GM19397 (cell line): ENCODE data around the gene SLC35A5.
"Not testable (repeated sequence)": the region's sequence is repeated elsewhere in the genome, so short reads cannot be mapped to it uniquely, and the experiment has no call there.

Experiments used
- ATAC-seq: cut with Tn5 transposase; IDR thresholded peaks from one replicate; pipeline ENCODE4 v1.9.1; 2021; ENCODE audit warnings: mild to moderate bottlenecking, moderate library complexity; ENCODE audit not compliant: unreplicated experiment

Gene SLC35A5, protein sequence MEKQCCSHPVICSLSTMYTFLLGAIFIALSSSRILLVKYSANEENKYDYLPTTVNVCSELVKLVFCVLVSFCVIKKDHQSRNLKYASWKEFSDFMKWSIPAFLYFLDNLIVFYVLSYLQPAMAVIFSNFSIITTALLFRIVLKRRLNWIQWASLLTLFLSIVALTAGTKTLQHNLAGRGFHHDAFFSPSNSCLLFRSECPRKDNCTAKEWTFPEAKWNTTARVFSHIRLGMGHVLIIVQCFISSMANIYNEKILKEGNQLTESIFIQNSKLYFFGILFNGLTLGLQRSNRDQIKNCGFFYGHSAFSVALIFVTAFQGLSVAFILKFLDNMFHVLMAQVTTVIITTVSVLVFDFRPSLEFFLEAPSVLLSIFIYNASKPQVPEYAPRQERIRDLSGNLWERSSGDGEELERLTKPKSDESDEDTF

DNA sequence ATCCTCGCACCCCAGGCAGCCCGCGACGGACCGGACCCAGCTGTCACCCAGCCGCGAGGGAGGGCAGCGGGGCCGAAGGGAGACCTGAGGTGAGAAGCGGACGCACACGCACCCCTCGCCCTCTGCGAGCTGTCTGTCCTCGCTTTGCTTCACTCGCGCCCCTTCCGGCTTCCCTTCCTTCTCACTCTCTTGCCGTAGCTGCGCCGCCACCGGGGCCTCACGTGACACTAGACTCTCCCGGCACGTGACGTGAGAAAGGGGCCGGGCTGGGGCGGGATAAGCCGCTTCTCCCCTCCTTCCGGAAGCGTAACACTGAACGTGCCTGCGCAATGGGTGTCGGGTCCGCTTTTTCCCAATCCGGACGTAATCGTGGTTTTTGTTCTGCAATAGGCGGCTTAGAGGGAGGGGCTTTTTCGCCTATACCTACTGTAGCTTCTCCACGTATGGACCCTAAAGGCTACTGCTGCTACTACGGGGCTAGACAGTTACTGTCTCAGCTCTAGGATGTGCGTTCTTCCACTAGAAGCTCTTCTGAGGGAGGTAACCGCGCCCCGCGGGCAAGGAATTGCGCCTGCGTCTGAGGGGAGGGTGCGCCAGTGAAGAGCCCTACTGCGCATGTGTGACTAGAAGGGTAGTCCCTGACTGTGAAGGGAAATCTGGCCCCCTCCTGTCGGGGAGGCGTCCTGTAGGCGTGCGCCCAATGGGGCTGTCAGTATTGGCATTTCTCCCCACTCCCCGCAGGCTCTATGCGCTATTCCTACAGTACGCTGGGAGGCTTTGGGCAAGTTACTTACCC is at the start of gene SLC35A5, which contains the start of gene ATG3:
TSS of gene SLC35A5 (plus strand) at position 312 of the 796 bp plus-strand sequence. CDS start 1,359 bp downstream, outside the sequence.
TSS of gene ATG3 (minus strand) at position 229 of the 796 bp plus-strand sequence. CDS start 434 bp downstream, outside the sequence.
- peak; percentile 82 for ATAC-seq

DNA sequence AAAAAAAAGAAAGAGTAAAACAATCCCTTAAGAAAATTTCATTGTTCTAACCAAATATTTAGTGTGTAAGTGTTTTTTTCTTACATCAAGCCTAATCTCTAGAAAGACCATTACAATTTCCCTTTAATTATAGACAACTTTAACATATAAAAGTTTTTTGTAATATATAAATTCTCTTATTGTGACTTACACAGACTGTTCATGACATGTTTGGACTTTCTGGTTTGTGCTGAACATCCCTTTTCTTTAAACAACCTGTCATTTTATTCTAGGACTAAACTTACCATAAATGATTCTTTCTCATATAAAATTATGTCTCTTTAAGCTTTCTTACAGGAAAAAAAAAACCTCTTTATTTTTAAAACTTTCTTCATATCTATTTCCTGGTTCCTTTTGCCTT is 49.5 kb upstream of the SLC35A5 start:
- no peak for ATAC-seq

DNA sequence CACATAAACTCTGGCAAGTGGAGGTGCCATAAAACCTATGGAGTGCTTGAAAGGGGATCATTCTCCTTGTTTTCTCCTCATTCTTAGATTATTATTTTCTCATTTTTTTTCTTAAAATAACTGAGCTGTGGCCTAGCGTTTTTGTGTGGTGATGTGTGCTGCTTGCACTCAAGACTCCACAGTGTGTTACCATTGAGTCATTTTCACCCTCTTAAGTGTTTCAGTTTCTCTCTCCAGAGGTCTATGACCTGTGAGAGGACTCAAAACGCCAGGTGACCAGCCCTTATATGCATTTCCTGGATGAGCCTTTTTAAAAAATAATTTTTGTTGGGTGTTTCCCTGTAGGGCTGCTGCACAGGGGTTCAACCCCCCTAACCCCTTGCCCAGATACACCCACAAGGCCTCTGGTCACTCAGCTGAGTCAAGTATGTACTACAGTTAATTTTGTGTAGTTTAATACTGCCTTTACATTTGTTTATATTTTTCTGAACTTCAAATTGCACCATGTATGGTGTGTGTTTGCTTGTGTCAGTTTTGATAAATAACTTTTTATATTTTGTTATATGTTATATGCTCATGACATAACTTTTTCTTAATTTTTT is 47.2 kb upstream of the SLC35A5 start:
- ATAC-seq, result peak; percentile 100

DNA sequence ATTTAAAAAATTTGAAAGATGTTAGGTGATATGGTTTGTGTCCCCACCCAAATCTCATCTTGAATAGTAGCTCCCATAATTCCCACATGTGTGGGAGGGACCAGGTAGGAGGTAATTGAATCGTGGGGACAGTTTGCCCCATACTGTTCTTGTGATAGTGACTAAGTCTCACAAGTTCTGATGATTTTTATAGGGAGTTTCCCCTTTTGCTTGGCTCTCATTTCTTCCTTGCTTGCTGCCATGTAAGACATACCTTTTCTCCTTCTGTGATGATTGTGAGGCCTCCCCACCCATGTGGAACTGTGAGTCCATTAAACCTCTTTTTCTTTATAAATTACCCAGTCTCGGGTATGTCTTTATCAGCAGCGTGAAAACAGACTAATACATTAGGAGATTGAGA is 42.9 kb upstream of the SLC35A5 start:
- not testable (repeated sequence) for ATAC-seq

DNA sequence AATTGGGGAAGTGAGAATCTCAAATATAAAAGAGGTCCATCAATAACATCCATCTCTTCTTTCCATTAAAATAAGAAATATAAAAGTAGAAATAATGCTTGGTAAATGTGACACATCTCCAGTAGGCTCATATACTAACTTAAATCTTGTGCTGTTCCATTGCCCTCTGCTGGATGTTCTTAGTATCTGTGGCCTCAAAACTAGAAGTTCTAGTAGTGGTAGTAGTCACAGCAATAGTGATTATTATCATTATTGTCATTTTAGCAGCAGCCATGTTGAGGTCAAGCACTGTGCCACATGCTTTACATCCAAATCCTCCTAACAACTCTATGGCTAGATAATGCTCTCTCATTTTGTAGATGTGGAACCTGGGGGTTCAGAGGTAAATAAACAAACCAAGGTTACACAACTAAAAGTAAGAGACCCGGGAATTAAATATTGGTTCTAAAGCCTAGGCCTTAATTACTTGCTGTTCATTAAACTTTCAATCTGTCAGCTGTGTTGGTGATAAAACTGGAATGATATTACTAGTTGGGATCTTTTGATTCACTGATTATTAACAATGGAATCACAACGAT is 42.3 kb upstream of the SLC35A5 start:
- ATAC-seq, result no peak

DNA sequence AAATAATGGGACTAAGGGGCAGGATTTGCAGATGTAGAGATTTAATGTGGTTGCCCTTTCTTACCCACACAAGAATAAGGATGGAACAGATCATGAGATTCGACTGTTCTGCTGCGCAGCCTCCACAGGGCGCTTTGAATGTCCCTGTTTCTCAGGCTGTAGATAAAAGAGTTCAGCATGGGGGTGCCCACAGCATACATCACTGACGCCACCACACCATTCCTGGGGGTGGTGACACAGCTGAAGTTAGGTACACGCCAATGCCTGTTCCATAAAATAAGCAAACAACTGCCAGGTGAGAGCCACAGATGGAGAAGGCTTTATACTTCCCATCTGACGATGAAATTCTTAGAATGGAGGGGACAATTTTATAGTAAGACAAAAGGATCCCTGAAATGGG is 37.7 kb upstream of the SLC35A5 start:
- not testable (repeated sequence) for ATAC-seq

DNA sequence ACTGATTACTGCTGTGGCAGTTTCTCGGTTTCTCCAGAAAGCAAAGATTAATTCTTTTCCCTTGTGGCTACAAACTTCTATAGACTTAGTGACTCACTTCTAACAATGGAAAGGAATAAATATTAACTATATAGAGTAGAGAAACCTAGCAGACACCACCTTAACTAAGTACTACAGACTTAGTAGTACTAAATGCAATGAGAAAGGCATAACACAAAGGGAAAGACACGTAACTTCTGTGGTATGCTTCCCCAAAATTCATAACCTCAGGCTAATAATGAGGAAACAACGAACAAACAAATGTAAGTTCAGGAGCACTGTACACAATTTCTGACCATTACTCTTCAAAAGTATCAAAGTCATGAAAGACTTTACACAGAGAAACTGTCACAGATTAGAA is 31.3 kb upstream of the SLC35A5 start:
- ATAC-seq, result no peak

DNA sequence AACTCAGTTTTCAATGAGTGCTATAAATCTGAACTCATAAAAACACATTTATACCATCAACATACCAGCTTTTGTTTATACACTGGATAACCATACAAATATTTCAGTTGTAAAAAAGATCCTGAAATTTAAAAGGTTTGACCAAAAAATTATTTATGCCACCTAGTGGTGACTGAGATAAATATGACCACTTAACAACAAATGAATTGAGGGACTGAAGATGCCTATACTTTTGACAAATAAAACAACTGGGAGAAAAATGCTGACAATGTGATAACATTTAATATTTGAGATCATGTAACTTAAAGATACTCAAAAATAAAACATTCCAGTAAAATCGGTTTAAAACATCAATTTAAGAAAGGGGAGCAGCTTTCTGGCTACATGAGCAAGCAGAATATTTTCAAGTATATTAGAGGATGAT is 30.5 kb upstream of the SLC35A5 start:
- ATAC-seq, result no peak

DNA sequence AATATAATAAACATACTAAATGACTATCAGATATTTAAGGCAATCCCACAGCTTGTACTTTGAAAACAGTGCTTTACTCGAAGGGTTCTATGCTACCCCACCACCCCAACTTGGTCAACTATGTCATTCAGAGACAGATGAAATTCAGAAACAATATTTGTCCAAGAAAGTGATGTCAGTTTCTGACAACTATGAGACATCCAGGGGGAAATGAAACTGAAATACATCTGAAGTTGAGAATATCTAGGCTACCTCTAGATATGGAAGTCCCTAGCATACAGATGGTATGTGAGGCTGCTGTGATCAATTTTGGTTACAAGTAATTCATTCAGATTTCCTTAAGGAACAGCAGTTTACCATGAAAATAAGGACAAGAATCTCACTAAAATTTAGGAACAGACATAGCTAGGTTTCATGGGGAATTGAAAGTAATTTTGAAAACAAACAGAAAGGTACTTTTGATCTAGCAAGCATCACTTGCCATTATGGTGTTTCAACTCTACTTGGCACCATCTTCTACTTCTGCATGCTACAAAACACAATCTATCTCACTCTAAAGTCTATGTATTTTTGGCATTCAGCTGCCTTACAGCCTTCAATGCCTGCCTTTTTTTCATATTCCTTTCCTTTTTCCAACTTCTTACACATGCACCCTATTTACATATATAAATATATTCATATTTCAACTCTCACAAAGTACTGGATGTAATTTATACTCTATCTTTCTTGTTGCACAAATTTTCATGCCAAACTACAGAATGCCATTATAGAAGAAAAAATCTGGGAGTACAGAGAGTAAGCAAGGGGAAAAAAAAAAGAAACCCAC is 21.8 kb upstream of the SLC35A5 start:
- ATAC-seq, result peak; percentile 91

DNA sequence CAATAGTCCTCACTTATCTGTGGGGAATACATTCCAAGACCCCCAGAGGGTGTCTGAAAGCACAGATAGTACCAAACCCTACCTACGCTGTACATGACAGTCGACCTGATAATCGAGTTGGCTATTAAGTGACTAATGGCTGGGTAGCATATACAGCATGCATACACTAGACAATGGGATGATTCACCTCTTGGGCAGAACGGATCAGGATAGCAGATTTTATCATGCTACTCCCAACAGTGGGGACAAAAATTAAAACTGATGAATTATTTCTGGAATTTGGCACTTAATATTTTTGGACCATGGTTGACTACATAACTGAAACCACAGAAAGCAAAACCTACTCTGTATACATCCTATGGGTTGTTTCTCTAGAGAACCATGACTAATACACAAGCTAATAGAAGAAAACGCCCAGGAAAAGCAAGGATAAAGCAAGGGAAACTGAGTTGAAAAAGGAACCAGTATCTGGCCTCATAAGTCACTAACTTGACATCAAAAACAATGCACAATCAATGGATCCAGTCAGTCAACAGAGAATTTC is 15.6 kb upstream of the SLC35A5 start:
- ATAC-seq, result no peak

DNA sequence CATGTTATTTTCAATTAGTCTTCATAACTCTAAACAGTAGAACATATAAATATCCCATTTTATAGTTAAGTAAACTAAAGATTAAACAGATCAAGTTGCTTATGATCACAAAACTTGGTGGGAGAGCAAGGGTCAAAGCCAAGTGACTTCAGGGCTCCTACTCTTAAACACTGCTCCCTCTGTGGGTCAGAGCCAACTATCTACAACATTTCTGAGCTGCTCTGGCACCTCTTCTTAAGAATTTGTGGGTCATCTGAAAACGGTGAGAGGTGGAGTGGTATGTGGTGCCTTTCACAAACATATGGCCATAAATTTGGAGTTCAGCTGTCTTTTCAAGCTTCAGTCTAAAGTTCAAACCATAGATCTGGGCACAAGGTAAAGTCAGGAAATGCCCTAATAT is 11.0 kb upstream of the SLC35A5 start:
- ATAC-seq, result no peak

DNA sequence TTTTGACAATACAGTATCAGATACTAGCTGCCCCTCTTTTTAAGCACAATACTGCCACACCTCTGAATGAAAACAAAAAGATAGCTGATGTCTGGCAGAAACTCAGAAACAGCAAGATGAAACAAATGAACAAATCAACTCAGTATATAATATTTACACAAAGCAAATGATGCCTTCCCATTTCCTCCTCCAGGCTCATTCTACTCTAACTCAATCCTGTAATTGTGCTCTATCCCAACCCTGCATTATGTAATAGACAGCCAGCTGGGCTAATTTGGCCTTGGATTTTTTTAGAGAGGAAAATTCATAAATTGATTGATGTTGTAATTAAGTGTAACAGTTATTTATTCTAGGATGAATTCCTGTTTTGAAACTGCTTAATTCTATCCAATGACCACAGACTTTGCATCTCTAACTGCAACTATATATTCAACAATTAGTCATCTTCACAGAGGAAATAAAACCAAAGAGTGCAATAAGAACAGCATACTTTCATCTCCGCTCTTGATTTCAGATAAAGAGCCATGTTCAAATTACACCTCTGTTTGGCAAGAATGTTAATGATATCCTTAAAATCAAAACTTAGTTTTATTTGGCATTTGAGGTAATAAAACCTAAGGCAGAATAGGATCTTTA is 6.2 kb upstream of the SLC35A5 start:
- no peak for ATAC-seq

DNA sequence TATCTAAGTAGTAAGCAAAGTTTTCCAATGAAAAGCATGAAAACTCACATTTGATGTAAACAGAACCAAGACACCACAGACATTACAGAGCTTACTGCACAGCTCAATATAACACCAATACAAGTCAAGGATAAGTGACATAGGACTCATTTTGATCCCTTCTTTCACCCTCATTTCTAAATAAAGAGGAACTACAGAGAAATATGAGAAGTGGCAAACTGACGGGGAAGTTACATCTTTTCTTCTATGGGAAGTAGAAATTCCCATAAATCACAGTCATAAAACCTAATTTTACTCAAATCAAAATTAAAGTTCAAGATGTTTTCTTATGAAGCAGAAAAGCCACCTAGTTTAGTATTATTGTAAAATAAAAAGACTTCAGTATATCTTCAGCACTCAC is 3.9 kb upstream of the SLC35A5 start:
- ATAC-seq, result no peak

DNA sequence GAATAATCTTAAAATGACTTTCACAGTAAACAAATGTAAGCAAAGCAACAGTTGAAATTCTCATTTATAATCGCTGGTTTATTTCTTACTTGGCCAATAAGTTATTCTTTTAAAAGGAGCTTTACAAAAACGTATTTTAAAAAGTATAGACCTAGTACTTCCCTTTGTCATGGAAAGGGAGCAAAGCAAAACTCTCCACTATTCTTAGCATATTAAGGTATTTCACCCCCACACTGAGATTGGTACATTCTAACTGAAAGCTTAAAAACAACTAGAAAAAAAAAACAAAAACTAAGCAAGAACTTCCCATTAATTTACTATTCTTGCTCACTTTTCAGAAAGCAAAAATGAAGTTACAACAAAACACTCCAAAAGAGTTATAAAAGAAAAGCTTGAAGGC is 1.5 kb upstream of the SLC35A5 start:
- no peak for ATAC-seq

DNA sequence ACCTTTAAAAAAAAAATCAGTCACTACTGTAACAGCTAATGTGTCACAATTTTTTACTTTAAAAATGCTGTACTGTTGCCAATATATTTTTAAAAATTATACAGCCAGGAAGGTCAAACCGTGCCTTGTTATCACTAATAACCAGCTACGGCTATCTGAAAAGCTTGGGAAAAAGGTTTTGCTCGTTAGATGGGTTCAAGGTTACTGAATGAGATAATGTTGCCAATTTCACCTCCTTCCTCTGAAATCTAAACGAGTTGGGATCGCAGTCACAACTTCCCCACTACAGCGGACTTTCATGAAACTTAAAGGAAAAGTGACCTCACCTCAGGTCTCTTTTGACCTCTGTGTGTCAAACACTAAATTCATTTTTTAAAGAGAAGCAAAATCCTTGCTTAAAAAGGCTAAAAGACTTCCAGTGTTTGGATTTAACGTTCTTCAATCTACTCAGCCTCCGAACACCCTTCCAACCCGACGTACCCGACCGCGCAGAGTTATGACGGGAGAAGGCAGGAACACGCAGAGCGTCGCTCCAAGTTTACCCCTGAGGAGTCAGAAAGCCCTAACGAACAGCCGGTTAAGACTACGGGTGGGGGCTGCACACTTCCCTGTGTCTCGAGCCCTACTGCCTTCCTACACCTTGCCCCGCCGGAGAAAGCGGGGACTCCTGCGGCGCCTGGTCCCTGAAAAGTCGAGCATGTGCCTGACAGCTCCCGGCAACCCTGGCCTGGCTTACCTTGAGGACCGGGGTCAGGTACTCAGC is 943 bp upstream of the SLC35A5 start:
- ATAC-seq, result peak; percentile 20

DNA sequence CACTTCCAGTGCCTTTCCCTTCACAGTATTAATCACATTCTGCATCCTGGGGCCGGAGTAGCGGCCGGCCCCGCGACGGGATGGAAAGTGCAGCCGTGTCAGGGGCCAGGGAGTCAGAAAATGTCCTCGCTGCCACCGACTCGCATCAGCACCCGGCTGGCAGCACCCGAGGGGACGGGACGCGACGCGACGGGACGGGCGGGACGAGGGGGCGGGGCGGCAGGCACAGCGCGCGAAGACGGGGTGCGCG is 436 bp upstream of the SLC35A5 start:
- peak; percentile 53 for ATAC-seq

DNA sequence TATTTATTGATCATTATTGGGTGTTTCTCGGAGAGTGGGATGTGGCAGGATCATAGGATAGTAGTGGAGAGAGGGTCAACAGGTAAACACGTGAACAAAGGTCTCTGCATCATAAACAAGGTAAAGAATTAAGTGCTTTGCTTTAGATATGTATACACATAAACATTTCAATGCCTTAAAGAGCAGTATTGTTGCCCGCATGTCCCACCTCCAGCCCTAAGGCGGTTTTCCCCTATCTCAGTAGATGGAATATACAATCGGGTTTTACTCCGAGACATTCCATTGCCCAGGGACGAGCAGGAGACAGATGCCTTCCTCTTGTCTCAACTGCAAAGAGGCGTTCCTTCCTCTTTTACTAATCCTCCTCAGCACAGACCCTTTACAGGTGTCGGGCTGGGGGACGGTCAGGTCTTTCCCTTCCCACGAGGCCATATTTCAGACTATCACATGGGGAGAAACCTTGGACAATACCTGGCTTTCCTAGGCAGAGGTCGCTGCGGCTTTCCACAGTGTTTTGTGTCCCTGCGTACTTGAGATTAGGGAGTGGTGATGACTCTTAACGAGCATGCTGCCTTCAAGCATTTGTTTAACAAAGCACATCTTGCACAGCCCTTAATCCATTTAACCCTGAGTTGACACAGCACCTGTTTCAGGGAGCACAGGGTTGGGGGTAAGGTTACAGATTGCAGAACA is 2.5 kb downstream of the SLC35A5 start:
- not testable (repeated sequence) for ATAC-seq

DNA sequence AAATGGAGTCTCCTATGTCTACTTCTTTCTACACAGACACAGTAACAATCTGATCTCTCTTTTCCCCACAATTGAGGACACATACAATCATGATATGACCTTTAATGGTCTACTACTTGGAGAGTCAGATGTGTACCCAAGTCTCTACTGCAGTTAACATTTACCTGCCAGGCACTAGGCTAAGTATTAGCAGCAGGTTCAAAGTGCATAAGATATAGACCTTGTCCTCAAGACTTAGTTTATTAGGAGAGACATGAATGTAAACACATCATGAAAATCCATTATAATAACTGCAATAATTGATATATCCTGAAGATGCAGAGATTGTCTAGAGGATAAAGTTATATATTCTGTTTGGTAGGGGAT is 3.1 kb downstream of the SLC35A5 start:
- ATAC-seq, result no peak

DNA sequence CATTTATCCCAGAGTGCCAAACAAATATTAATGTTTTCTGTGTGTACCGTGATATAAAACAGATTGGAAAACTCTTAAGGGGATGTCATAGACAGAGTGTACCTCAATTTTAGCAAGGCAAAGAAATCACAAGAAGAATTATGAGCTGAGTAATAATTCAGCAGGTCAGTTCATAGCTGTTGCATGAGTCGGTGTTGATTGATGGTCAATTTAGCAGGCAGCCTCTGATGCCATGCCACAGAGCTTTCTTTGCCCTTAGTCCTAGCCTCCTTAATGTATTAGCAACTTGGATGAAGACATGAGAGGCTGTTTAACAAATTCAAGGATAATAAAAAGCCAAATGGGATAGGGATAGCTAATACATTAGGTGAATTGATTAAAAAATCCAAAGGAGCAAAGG is 6.8 kb downstream of the SLC35A5 start:
- ATAC-seq, result no peak
